ENCODE data around the gene DUSP10. TPM values are rescaled to one million over a fixed set of nuclear protein-coding genes. Genes with fewer than 3 reads are reported as not detected.

The DUSP10 gene
- total RNA-seq, 1 donor from 2014 or later: 4.7 TPM

DNA sequence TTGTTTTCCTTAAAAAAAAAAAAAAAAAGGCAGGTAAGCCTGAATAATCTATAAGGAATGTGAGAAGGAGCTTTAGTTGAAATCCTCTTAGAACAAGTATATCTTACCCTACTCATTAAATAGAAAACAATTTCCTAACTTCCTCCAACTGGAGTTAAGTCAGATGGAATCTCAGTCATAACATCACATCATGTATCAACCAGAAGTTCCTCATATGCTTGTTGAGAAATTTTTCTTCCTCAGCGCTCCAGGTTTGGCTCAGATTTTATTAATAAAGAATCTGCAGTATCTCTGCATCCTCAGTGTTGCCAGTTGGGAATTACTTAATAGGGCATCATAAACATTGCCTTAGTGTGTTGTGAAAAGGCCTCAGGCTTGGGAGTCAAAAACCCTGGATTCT, 37.6 kb downstream of the DUSP10 start:
- Histone ChIP-seq H3K9me3 (no peaks in the 10 kb centered on the region), H3K27me3 (no peaks in the 10 kb centered on the region), H3K4me1 (no peaks in the 10 kb centered on the region), H3K27ac (no peak overlapping the region), H3K4me3 (no peak overlapping the region), H3K36me3 (peaks cover 0 to 6% of the 10 kb centered on the region in 2 donors)
- TF ChIP-seq POLR2AphosphoS5 (IDR thresholded peaks at IDR 0.05; ENCODE audit: insufficient read depth in 1 of 2, low read depth in 1 of 2): no peak
- no peak for DNase-seq (ENCODE audit: extremely low spot score in 2 of 2)
- intact Hi-C loops (cut with DNase I): no loop called here

DNA sequence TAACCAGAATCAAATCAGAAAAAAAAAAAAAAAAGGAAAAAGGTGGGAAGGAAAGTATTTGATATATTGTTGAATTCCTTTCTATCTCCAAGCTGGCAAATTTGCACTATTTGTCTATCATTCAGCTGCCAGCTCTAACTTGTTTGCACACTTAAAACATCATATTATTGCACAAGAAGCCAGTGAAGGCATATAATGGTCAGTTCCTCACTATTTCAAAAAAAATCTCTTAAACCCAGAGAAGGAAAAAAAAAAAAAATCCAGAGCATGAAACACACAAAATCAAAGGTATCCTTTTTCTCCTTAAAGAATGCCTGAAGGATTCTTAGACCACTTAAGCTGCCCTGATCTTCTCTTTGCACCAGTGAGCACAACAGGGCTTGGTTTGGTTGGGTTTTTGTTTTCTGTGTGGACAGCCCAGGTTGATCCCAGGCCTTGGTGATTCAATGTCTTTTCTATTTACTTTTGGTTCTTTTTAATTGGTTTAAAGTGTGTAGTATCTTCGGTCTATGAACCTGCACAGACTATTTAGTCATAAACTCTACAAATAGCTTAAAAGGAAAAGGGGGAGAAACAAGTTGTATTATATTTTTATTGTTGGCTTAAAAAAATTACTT, 40.2 kb downstream of the DUSP10 start:
- Histone ChIP-seq H3K4me3 (no peak overlapping the region), H3K9me3 (no peaks in the 10 kb centered on the region), H3K27me3 (no peaks in the 10 kb centered on the region), H3K27ac (no peak overlapping the region), H3K36me3 (peaks cover 0 to 6% of the 10 kb centered on the region in 2 donors), H3K4me1 (peaks cover 4% of the 10 kb centered on the region)
- intact Hi-C loops (cut with DNase I): no loop called here
- no peak for DNase-seq (ENCODE audit: extremely low spot score in 2 of 2)
- no peak for TF ChIP-seq POLR2AphosphoS5 (IDR thresholded peaks at IDR 0.05; ENCODE audit: insufficient read depth in 1 of 2, low read depth in 1 of 2)
- TF ChIP-seq POLR2A (IDR thresholded peaks at IDR 0.05): no peak
- TF ChIP-seq, protein P1, sequence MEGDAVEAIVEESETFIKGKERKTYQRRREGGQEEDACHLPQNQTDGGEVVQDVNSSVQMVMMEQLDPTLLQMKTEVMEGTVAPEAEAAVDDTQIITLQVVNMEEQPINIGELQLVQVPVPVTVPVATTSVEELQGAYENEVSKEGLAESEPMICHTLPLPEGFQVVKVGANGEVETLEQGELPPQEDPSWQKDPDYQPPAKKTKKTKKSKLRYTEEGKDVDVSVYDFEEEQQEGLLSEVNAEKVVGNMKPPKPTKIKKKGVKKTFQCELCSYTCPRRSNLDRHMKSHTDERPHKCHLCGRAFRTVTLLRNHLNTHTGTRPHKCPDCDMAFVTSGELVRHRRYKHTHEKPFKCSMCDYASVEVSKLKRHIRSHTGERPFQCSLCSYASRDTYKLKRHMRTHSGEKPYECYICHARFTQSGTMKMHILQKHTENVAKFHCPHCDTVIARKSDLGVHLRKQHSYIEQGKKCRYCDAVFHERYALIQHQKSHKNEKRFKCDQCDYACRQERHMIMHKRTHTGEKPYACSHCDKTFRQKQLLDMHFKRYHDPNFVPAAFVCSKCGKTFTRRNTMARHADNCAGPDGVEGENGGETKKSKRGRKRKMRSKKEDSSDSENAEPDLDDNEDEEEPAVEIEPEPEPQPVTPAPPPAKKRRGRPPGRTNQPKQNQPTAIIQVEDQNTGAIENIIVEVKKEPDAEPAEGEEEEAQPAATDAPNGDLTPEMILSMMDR (IDR thresholded peaks at IDR 0.05): no peak

DNA sequence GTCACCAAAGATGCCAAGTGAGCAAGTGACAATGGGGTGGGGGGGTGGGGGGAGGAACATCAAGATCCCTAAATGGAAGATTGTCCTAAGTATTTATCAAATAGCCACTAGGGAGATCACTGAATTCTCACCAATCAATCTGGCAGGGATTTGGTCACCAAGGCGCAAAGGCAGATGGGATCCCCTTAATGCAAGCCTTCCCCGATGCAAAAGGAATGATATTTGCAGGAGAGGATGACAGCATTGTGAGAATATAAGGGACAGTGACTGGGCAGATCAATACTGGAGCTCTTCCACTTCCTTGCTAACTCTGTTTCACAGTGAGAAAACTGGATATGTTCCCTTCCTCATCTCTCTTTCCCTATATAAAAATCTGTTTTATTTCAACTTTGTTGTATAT, 40.9 kb downstream of the DUSP10 start:
- TF ChIP-seq POLR2AphosphoS5 (IDR thresholded peaks at IDR 0.05; ENCODE audit: insufficient read depth in 1 of 2, low read depth in 1 of 2): no peak
- TF ChIP-seq, protein P1 (IDR thresholded peaks at IDR 0.05): no peak
- TF ChIP-seq POLR2A (IDR thresholded peaks at IDR 0.05): no peak
- H3K4me1 ChIP-seq: peaks cover 4% of the 10 kb centered on the region
- H3K27me3 ChIP-seq: no peaks in the 10 kb centered on the region
- no peak for DNase-seq (ENCODE audit: extremely low spot score in 2 of 2)
- peaks cover 0 to 5% of the 10 kb centered on the region in 2 donors for H3K36me3 ChIP-seq
- H3K27ac ChIP-seq: no peak overlapping the region
- H3K4me3 ChIP-seq: no peak overlapping the region
- H3K9me3 ChIP-seq: no peaks in the 10 kb centered on the region
- intact Hi-C loops (cut with DNase I): no loop called here

DNA sequence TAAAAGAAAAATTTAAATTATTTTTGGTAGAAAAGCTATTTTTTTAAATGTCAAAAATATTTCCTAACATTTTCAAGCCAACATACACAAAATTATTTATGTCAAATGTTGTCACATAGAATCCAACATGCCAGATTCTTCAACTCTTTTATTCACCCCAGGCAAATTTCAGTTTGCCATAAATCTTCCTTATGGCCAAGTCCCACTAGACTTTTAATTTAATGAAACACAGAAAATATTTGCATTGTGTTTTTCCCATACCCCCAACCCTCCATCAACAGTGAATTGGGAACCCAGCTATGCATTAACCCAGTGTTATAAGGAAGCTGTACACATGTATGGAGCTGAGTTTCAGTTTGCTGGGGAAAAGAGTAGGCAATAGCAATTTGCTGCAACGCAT, 41.4 kb downstream of the DUSP10 start:
- H3K27ac ChIP-seq: no peak overlapping the region
- intact Hi-C loops (cut with DNase I): no loop called here
- no peak overlapping the region for H3K4me3 ChIP-seq
- peaks cover 4% of the 10 kb centered on the region for H3K4me1 ChIP-seq
- H3K27me3 ChIP-seq: no peaks in the 10 kb centered on the region
- peaks cover 0 to 1% of the 10 kb centered on the region in 2 donors for H3K36me3 ChIP-seq
- DNase-seq (ENCODE audit: extremely low spot score in 2 of 2): no peak
- no peaks in the 10 kb centered on the region for H3K9me3 ChIP-seq
- TF ChIP-seq POLR2AphosphoS5 (IDR thresholded peaks at IDR 0.05; ENCODE audit: insufficient read depth in 1 of 2, low read depth in 1 of 2) (no peak), POLR2A (IDR thresholded peaks at IDR 0.05) (no peak)
- TF ChIP-seq, protein P1 (IDR thresholded peaks at IDR 0.05): no peak

DNA sequence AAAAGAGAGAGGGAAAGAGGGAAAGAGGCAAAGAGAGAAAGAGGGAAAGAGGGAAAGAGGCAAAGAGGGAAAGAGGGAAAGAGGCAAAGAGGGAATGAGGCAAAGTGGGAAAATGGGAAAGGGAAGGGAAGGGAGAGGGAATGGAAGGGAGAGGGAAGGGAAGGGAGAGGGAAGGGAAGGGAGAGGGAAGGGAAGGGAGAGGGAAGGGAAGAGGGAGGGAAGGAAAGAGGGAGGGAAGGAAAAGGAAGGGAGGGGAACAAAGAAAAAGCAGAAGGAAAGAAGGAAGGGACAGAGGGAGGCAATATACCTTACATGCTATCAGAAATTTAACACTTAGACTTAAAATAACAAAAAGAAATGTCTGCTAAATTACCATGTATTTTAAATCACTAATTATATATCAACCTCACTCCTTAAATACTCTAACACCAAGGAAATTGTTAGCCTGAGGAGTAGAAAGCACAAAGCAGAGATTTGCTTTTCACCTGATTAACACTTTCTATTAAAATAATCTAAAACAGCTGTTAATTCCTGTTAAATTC, 41.8 kb downstream of the DUSP10 start:
- no peak overlapping the region for H3K27ac ChIP-seq
- H3K36me3 ChIP-seq: no peaks in the 10 kb centered on the region
- TF ChIP-seq POLR2A (IDR thresholded peaks at IDR 0.05): no peak
- TF ChIP-seq, protein P1 (IDR thresholded peaks at IDR 0.05): no peak
- H3K4me1 ChIP-seq: peaks cover 4% of the 10 kb centered on the region
- no peak overlapping the region for H3K4me3 ChIP-seq
- no peak for DNase-seq (ENCODE audit: extremely low spot score in 2 of 2)
- H3K9me3 ChIP-seq: no peaks in the 10 kb centered on the region
- no peaks in the 10 kb centered on the region for H3K27me3 ChIP-seq
- intact Hi-C loops (cut with DNase I): no loop called here

Measured in vagina (tissue), 2 donors.